CD4-positive, alpha-beta T cell treated with Interferon alpha-2 for 1 hour (primary cell): ENCODE data around the gene KLK2.

ENCODE experiments used
- DNase-seq, 2 donors: peaks; one replicate each; pipeline ENCODE4 v3.0.0-alpha.2; 2020 to 2022

The KLK2 gene

GRCh38 chr19:50851620-50852019 lies 21.6 kb upstream of the KLK2 start:
- DNase-seq = no peak

- no peak for DNase-seq
Measured at GRCh38 chr19:50854636-50855410, 18.4 kb upstream of the KLK2 start, which contains the start of gene KLK3. KLK3 (plus strand) TSS chr19:50854915; CDS start chr19:50854956, 41 bp downstream.

GRCh38 chr19:50857366-50857765 lies 15.9 kb upstream of the KLK2 start:
- no peak for DNase-seq

DNA sequence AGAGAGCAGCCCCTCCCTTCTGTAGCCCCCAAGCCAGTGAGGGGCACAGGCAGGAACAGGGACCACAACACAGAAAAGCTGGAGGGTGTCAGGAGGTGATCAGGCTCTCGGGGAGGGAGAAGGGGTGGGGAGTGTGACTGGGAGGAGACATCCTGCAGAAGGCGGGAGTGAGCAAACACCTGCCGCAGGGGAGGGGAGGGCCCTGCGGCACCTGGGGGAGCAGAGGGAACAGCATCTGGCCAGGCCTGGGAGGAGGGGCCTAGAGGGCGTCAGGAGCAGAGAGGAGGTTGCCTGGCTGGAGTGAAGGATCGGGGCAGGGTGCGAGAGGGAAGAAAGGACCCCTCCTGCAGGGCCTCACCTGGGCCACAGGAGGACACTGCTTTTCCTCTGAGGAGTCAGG lies 14.4 kb upstream of the KLK2 start:
- DNase-seq = no peak

DNA sequence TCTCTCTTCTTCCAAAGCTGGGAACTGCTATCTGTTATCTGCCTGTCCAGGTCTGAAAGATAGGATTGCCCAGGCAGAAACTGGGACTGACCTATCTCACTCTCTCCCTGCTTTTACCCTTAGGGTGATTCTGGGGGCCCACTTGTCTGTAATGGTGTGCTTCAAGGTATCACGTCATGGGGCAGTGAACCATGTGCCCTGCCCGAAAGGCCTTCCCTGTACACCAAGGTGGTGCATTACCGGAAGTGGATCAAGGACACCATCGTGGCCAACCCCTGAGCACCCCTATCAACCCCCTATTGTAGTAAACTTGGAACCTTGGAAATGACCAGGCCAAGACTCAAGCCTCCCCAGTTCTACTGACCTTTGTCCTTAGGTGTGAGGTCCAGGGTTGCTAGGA lies 13.4 kb upstream of the KLK2 start:
- DNase-seq = no peak

GRCh38 chr19:50861010-50861409 lies 12.2 kb upstream of the KLK2 start:
- no peak for DNase-seq

DNA sequence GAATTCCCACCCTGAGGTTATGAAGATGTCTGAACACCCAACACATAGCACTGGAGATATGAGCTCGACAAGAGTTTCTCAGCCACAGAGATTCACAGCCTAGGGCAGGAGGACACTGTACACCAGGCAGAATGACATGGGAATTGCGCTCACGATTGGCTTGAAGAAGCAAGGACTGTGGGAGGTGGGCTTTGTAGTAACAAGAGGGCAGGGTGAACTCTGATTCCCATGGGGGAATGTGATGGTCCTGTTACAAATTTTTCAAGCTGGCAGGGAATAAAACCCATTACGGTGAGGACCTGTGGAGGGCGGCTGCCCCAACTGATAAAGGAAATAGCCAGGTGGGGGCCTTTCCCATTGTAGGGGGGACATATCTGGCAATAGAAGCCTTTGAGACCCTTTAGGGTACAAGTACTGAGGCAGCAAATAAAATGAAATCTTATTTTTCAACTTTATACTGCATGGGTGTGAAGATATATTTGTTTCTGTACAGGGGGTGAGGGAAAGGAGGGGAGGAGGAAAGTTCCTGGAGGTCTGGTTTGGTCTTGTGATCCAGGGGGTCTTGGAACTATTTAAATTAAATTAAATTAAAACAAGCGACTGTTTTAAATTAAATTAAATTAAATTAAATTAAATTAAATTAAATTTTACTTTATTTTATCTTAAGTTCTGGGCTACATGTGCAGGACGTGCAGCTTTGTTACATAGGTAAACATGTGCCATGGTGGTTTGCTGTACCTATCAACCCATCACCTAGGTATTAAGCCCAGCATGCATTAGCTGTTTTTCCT lies 11.5 kb upstream of the KLK2 start:
- no peak for DNase-seq

GRCh38 chr19:50869479-50869878 lies 3.8 kb upstream of the KLK2 start:
- no peak for DNase-seq

DNA sequence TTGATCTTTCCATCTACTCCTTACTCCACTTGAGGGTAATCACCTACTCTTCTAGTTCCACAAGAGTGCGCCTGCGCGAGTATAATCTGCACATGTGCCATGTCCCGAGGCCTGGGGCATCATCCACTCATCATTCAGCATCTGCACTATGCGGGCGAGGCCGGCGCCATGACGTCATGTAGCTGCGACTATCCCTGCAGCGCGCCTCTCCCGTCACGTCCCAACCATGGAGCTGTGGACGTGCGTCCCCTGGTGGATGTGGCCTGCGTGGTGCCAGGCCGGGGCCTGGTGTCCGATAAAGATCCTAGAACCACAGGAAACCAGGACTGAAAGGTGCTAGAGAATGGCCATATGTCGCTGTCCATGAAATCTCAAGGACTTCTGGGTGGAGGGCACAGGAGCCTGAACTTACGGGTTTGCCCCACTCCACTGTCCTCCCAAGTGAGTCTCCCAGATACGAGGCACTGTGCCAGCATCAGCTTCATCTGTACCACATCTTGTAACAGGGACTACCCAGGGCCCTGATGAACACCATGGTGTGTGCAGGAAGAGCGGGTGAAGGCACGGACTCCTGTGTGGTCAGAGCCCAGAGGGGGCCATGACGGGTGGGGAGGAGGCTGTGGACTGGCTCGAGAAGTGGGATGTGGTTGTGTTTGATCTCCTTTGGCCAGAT lies 2.7 kb upstream of the KLK2 start:
- DNase-seq = no peak

- no peak for DNase-seq
Measured at GRCh38 chr19:50874211-50874610, 972 bp downstream of the KLK2 start.

DNA sequence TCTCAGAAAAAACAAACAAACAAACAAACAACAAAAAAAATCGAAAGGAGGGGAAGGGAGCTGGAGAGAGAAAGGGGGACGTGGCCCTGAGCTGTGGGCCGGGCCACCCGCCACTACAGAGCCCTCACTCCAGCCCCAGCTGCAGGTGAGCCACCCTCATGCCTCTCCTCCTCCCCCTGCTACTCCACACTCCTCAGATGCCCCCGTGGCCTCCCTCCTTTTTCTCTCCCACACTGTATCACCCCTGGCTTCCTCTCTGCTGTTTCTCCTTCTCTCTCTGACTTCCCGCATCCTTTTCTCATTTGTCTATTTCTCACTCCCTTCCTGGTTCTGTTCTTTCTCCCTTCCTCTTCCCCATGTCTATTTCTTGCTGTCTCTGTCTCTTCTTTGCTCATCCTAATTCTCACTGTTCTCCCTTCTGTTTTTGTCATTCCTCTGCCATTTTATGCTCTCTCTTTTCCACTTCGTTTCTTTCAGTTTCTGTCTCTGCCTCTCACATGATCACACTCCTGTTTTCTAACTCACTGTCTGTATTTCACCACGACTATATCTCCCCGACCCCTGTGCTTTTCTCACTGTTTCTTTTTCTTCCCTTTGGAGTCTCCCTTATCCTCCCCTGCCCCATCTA lies 2.7 kb downstream of the KLK2 start:
- no peak for DNase-seq

GRCh38 chr19:50876456-50876855 lies 3.2 kb downstream of the KLK2 start:
- no peak for DNase-seq

DNA sequence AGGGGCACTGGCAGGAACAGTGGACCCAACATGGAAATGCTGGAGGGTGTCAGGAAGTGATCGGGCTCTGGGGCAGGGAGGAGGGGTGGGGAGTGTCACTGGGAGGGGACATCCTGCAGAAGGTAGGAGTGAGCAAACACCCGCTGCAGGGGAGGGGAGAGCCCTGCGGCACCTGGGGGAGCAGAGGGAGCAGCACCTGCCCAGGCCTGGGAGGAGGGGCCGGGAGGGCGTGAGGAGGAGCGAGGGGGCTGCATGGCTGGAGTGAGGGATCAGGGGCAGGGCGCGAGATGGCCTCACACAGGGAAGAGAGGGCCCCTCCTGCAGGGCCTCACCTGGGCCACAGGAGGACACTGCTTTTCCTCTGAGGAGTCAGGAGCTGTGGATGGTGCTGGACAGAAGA lies 4.1 kb downstream of the KLK2 start:
- DNase-seq = no peak

- DNase-seq = no peak
Measured at GRCh38 chr19:50878851-50879250, 5.6 kb downstream of the KLK2 start.

DNA sequence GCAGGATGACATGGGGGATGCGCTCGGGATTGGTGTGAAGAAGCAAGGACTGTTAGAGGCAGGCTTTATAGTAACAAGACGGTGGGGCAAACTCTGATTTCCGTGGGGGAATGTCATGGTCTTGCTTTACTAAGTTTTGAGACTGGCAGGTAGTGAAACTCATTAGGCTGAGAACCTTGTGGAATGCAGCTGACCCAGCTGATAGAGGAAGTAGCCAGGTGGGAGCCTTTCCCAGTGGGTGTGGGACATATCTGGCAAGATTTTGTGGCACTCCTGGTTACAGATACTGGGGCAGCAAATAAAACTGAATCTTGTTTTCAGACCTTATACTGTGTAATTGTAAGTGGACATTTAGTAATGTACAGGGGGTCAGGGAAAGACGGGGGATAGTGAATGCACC lies 7.0 kb downstream of the KLK2 start:
- DNase-seq = no peak

DNA sequence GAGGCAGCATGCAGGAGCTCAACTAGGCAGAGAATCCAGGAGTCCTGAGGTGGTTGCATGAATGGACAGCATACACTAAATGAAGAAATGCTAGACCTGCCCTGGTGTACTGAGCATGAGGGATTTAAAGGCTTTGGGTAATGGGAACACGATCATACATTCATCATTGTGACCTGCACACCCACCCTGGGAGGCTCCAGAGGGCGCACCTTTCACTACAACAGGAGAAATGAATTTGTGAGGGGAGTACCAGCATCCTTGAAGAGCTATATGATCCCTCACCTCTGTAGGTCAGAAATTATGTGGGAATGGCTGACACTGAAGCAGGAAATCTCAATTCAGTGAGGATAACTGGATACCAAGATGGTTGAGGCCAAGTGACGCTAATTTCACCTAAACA lies 8.9 kb downstream of the KLK2 start:
- no peak for DNase-seq

DNA sequence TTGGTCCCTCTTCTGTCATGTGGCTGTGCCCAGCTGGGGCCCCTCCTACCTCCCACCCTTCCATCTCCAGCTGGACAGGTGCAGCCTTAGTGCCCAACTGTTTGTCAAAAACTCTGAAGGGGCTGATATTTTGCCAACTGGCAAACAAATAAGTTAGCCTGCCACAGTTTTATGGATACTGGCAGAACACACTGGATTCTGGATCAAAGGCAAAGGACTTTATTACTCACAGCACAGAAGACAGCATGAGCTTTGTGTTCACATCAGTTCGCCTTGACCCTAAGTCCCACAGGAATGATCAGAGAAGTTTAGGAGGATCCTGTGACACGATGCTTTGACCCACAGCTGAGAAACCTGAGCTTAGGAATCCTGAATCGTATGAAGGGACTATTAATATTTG lies 16.4 kb downstream of the KLK2 start:
- DNase-seq = no peak

- no peak for DNase-seq
Measured at GRCh38 chr19:50890422-50891252, 17.4 kb downstream of the KLK2 start.

- DNase-seq = no peak
Measured at GRCh38 chr19:50891253-50891625, 18.0 kb downstream of the KLK2 start.

DNA sequence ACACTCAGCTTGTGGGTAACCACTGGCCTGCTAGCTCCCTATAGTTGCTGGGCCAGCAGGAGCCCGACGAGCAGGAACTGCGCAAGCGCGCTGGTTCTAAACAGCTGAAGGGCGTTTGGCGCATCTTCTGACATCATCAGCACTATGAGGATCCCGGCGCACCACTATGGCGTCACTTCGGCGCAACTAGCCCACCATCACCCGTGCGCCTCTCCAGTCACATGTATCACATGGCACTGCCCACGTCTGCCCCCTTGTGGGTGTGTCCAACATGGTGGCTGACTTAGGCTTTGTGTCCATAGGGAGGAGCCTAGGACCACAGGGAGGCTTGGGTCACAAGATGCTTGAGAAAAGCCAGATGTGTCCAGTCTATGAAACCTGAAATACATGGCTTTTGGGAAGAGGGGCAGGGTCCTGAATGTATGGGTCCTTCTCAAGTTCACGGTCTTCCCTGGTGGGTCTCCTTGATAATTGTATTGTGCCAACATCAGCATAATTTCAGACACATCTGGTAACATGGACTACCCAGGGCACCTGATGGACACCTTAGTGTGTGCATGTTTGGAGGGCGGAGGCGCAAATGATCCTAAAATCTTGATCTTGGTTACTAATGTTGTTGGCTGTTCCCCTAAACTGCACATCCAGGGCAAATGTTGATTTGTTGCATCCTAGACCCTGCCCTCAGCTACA lies 20.0 kb downstream of the KLK2 start:
- DNase-seq = no peak

DNA sequence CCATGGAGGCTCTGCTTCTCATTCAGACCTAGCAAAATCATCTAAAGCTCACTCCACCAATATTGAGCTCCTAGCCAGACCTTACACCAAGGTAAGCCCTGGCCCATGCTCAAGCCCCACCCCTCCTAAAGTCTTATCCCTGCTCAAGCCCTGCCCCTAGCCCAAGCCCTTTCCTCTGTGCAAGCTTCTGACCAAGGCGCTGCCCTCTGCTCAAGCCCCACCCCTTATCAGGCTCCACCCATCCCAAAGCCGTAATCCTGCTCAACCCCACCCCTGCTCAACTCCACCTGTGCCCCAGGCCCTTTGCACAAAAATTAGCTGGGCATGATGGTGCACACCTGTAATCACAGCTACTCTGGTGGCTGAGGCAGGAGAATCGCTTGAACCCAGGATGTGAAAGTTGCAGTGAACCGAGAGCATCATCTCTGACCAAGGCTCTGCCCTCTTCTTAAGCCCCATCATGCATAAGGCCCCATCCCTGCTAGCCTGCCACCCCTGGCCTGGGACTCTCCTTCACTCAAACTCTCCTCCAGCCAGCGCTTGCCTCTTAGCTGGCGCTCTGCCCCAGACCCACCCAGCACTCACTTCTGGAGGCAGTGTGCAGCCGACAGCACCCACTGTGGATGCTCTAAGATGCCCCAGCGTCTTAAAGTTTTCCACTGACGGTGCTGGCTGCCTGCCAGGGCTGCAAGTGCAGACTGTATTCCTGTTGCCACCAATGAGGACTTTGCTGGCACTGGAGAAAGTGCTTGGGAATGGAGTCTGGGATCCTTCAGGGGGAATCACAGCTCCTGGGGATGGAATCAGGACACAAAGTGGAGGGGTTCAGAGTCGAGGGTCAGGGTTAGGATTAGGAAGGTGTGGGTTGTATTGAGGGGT lies 21.5 kb downstream of the KLK2 start:
- DNase-seq = no peak
